ENCODE results near the gene PARVB.

DNA sequence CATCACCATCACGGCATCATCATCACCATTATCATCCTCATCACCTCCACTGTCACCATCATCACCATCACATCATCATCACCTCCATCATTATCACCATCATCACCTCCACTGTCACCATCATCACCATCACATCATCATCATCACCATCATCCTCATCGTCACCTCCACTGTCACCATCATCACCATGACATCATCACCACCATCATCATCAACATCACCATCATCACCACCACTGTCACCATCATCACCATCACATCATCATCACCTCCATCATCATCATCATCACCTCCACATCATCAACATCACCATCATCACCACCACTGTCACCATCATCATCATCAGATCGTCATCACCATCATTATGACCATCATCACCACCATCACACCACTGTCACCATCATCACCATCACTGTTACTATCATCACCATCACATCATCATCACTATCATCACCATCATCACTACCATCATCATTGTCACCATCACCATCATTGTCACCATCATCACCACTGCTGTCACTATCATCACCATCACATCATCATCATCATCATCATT lies 189.5 kb downstream of the PARVB start:
- no peak for TF ChIP-seq CTCF (IDR thresholded peaks at IDR 0.05)
- no peak for TF ChIP-seq POLR2A (IDR thresholded peaks at IDR 0.05)

All from uterus (tissue), 2 donors.